CD4-positive, alpha-beta T cell treated with Interleukin-17A for 4 hours (primary cell): ENCODE results near the gene C4B.
A peak's percentile ranks its signal among the peaks of the same experiment; 100 is the strongest.
"Not testable (repeated sequence)": the region's sequence is repeated elsewhere in the genome, so short reads cannot be mapped to it uniquely, and the experiment has no call there.

Experiments
- DNase-seq: peaks from one replicate; pipeline ENCODE4 v3.0.0-alpha.2; 2020; ENCODE audit warnings: mixed read lengths

Gene C4B

GRCh38 chr6:32014547-32014946, at the start of gene C4B:
Gene C4B (plus strand): TSS chr6:32014795. CDS start chr6:32014846, 51 bp downstream.
- DNase-seq = not testable (repeated sequence)

DNA sequence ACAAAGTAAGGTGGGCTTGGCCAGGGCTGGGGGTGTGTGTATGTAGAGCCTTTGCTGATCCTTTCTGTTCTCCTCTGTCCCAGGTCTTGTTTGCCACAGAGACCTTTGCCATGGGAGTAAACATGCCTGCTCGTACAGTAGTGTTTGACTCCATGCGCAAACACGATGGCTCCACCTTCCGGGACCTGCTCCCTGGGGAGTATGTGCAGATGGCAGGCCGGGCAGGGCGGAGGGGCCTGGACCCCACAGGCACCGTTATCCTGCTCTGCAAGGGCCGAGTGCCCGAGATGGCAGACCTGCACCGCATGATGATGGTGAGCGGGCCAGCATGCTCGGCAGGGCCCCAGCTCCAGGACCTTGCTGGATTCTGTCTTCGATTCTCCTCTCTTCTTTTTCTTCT, 48.9 kb upstream of the C4B start:
- no peak for DNase-seq

GRCh38 chr6:31966506-31966905, 48.1 kb upstream of the C4B start:
- no peak for DNase-seq

DNA sequence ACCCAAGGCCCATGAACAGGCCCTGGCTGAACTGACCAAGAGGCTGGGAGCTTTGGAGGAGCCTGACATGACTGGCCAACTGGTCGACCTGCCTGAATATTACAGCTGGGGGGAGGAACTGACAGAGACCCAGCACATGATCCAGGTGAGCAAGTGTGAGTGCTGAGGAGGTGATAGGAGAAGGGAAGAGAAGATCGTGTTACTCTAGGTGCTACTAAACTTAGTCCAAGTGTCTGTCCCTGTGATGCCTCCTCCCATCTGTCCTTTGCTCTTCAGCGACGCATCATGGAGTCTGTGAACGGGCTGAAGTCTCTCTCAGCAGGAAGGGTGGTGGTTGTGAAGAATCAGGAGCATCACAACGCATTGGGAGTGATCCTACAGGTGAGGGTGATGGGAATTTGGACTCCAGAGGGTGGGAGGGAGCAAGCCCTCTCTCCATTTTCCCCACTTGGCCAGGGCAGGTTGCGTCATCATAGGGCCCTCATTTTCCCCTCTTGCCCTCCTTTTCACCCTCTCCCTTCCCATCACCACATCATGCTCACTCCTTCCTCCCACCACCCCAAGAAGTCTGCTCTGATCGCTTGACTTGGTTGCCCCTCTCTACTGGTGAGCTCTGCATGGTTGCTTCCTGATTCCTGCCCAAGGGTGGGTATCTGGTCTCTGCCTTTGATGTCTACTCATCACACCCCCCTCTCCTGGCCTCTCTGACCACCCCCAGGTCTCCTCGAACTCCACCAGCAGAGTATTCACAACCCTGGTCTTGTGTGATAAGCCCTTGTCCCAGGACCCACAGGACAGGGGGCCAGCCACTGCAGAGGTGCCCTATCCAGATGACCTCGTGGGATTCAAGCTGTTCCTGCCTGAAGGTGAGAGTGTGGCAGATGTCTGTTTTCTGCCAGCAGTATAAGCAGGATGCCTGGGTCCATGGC, 47.3 kb upstream of the C4B start:
- no peak for DNase-seq

GRCh38 chr6:31967926-31968320, 46.7 kb upstream of the C4B start:
- no peak for DNase-seq

GRCh38 chr6:31968326-31968725, 46.3 kb upstream of the C4B start:
- no peak for DNase-seq

DNA sequence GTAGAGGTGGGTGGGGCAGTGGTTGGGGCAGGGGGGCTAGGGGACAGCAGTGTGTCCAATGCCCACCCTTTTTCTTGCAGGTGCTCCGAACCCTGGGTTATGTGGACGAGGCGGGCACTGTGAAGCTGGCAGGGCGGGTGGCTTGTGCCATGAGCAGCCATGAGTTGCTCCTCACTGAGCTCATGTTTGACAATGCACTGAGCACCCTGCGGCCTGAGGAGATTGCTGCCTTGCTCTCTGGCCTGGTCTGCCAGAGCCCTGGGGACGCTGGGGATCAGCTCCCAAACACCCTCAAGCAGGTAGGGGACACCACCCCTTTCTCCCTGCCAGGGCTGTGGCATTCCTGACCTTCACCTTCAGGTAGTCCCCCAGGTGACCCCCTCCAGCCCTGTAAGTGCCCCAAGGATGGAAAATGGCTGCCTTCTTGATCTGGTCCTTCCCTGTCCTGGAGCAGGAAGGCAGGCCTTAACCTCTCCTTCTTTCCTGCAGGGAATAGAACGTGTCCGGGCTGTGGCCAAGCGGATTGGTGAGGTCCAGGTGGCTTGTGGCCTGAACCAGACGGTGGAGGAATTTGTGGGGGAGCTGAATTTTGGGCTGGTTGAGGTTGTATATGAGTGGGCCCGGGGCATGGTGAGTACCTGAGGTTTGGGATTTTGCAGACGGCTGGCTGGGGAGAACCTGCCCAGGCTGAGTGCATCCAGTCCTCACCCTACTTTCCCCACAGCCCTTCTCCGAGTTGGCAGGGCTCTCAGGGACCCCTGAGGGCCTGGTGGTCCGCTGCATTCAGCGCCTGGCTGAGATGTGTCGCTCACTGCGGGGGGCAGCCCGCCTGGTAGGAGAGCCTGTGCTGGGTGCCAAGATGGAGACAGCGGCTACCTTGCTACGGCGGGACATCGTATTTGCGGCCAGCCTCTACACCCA, 45.5 kb upstream of the C4B start:
- DNase-seq = no peak

GRCh38 chr6:31969712-31970603, 44.6 kb upstream of the C4B start:
- DNase-seq = no peak

- no peak for DNase-seq
Measured at GRCh38 chr6:31970604-31971271, 43.9 kb upstream of the C4B start.

DNA sequence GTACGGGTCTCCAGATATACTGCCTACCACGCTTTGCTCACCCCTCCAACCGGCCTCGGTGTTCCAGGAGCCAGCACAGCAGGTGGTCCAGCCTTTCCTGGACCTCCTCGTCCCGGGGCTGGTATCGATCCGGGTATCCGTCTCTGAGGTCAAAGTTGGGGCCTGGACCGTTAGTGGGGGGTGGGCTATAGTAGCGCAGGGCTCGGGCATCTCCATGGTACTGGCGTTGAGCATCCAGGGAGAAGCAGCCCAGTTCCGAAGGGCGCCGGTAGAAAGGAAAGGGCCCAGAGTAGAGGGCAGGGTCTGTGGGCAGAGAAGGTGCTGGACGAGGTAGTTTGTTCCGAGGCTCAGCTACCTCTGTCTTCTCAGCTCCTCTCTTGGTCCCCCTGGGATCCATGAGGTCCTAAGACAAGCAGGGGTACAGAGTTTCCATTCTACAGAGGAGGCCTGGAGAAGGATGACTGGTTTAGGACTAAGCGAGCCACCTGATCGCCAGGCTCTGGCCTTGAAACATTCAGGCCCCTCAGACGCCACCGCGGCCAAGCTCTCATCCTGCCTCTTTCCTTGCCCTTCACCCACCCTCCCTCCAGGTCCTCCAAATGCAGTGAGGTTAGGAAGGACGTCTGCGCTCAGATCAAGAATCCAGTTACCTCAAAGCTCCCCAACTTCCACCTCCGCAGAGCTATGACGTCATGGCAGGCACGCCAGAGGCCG, 43.2 kb upstream of the C4B start:
- DNase-seq = no peak

DNA sequence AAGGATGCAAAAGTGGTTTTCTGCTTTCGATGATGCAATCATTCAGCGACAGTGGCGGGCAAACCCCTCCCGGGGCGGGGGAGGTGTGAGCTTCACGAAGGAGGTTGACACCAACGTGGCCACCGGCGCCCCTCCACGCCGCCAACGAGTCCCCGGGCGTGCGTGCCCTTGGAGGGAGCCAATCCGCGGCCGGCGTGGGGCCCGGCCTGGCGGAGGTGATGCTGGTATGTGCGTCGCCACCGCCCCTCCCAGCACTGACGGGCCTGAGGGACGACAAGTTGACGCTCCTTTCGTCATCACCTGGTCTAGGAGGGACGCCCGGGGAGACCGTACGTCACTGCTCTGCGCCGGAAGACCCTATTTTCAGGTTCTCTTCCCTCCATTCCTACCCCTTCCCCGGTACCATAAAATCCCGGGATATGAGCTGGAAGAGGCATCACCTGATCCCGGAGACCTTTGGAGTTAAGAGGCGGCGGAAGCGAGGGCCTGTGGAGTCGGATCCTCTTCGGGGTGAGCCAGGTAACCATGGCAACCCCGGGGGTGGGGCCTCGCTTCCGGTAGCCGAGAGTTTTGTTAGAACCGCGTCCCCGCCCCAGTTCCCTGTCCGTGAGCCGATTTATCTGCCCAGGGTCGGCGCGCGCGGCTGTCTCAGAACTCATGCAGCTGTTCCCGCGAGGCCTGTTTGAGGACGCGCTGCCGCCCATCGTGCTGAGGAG, 42.4 kb upstream of the C4B start, which contains the start of gene DXO:
TSS of gene DXO (minus strand) at position 146 of the 716 bp plus-strand sequence. CDS start 463 bp downstream, outside the sequence.
- DNase-seq = peak; percentile 96

- DNase-seq = no peak
Measured at GRCh38 chr6:31972709-31973350, 41.8 kb upstream of the C4B start.

GRCh38 chr6:31976065-31976464, 38.5 kb upstream of the C4B start:
- DNase-seq = not testable (repeated sequence)

DNA sequence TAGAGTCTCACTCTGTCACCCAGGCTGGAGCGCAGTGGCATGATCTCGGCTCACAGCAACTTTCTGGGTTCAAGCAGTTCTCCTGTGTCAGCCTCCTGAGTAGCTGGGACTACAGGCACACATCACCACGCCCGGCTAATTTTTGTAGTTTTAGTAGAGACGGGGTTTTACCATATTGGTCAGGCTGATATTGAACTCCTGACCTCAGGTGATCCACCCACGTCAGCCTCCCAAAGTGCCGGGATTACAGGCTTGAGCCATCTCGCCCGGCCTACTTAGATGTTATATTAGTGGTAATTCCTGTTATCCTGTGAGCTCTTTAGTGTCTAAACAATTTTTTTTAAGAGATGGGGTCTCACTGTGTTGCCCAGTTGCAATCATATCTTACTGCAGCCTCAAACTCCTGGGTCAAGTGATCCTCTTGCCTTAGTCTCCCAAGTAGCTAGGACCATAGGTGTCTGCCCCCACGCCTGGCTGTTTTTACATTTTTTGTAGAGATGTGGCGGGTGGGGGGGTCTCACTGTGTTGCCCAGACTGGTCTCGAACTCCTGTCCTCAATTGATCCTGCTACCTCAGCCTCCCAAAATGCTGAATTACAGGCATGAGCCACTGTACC, 36.7 kb upstream of the C4B start:
- no peak for DNase-seq

GRCh38 chr6:31978831-31979230, 35.8 kb upstream of the C4B start:
- no peak for DNase-seq

- DNase-seq = peak; percentile 32
Measured at GRCh38 chr6:31979238-31979898, 35.2 kb upstream of the C4B start.

DNA sequence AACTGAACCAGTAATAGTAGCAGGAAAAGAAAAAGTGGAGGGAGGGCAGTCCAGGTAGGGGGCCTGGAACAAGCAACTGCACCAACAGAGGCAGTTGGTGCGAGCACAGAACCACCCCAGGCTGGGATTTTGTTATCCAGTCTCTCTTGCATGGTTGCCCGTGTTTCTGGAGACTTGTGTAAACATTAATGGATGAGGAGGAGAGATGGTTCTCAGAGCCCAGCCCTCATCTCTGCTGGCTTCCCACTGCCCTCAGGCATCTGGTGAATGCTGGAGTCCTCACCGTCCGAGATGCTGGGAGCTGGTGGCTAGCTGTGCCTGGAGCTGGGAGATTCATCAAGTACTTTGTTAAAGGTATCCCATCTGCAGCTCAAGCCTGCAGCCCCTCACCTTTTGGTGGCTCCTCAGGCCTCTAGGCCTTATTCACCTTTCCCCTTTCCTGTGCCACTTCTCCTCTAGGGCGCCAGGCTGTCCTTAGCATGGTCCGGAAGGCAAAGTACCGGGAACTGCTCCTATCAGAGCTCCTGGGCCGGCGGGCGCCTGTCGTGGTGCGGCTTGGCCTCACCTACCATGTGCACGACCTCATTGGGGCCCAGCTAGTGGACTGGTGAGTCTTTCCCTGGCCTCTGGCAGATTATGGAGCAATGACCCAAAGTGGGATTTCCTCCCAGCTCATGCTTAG, 34.3 kb upstream of the C4B start:
- DNase-seq = not testable (repeated sequence)

- DNase-seq = not testable (repeated sequence)
Measured at GRCh38 chr6:31980998-31981397, 33.6 kb upstream of the C4B start.
